Stimulated activated CD8-positive, alpha-beta memory T cell treated with anti-CD3 and anti-CD28 coated beads, Interleukin-4, amount 100 ng/mL, for 24 hours (primary cell): ENCODE results near the gene ATN1.

Experiments used
- DNase-seq: peaks from one replicate; pipeline ENCODE4 v3.0.0-alpha.2; 2020; ENCODE audit warnings: low read depth

Gene ATN1

GRCh38 chr12:6975297-6976032 is 47.7 kb downstream of the ATN1 start:
- no peak for DNase-seq

- DNase-seq: no peak
Measured at GRCh38 chr12:6977653-6978052, 49.9 kb downstream of the ATN1 start.

- DNase-seq: no peak
Measured at GRCh38 chr12:6978188-6978587, 50.4 kb downstream of the ATN1 start.

GRCh38 chr12:6978611-6979011 is 50.9 kb downstream of the ATN1 start:
- no peak for DNase-seq

- no peak for DNase-seq
Measured at GRCh38 chr12:6979021-6979420, 51.3 kb downstream of the ATN1 start.

DNA sequence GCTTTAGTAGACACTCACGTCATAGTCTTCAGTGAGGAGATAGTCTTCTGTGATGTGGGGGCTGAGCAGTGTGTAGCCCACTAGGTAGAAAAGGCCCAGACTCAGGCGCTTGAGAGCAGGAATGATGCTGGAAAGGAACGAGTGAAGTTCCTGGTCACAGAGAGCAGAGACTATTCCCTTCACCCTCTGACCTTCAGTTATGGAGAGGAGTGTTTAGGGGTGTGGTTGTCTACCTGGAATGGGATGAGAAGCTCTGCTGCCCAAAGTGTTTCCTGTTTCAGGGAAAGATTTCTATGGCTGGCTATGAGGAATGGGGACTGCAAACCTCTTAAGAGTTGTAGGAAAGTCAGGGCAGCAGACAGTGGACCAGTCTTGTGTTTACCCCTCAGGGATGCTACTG is 51.7 kb downstream of the ATN1 start:
- DNase-seq: no peak

DNA sequence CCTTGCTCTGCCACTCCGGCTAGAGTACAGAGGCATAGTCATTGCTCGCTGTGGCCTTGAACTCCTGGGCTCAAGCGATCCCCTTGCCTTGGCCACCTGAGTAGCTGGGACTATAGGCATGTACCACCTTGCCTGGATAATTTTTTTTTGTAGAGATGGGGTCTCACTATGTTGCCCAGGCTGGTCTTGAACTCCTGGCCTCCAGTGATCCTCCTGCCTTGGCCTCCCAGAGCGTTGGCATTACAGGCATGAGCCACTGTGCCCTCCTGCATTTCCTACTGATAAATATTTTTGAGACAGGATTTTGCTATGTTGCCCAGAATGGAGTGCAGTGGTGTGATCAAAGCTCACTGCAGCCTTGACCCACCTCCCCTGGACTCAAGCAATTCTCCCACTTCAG is 52.3 kb downstream of the ATN1 start:
- no peak for DNase-seq

- DNase-seq: no peak
Measured at GRCh38 chr12:6980740-6981139, 53.0 kb downstream of the ATN1 start.

- no peak for DNase-seq
Measured at GRCh38 chr12:6981152-6982052, 53.6 kb downstream of the ATN1 start.

DNA sequence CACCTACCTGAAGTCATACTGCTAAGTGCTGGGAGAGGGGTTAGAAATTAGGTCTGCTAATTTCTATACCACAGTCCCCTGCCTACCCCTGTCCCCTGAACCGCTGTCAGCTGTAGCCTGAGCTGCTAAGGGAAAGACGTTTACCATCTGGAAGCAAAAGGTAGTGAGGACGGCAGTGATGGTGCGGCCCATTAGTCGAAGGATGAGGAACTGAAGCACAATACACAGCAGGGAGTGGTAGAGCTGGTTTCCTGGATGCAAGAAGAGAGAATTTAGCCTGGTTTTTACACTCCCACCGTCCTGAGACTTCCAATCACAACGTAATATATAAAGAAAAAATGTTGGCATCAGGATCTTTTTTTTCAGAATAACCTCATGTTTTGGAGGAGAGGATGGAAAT is 54.8 kb downstream of the ATN1 start:
- no peak for DNase-seq

GRCh38 chr12:6987956-6988553 is 60.3 kb downstream of the ATN1 start:
- no peak for DNase-seq
